Trophoblast cell (in vitro differentiated cells and primary cell): Measurements from ENCODE around the gene SLC15A3.

Experiments
- DNase-seq, 2 donors: peaks; one replicate each; pipeline ENCODE4 v3.0.0-alpha.2; 2016
- H2AFZ ChIP-seq: 2 replicates; pipeline ENCODE4 v1.6.1; 2013; ENCODE audit warnings: low read length, moderate library complexity, mild to moderate bottlenecking; ENCODE audit not compliant: insufficient read depth, poor library complexity
- H2AK5ac ChIP-seq: 2 replicates; pipeline ENCODE4 v1.6.1; 2013; ENCODE audit warnings: mild to moderate bottlenecking, low read length
- H2BK120ac ChIP-seq: 2 replicates; pipeline ENCODE4 v1.6.1; 2013; ENCODE audit warnings: low read length, mild to moderate bottlenecking, moderate library complexity; ENCODE audit not compliant: insufficient read depth, poor library complexity
- H2BK12ac ChIP-seq: 2 replicates; pipeline ENCODE4 v1.6.1; 2013; ENCODE audit warnings: mild to moderate bottlenecking, low read length, moderate library complexity
- H2BK5ac ChIP-seq: 2 replicates; pipeline ENCODE4 v1.6.1; 2013; ENCODE audit warnings: low read length, low read depth, moderate library complexity, mild to moderate bottlenecking; ENCODE audit not compliant: poor library complexity
- H3K14ac ChIP-seq: 2 replicates; pipeline ENCODE4 v1.6.1; 2013; ENCODE audit warnings: mild to moderate bottlenecking, low read length
- H3K18ac ChIP-seq: 2 replicates; pipeline ENCODE4 v1.6.1; 2013; ENCODE audit warnings: mild to moderate bottlenecking, low read length
- H3K23ac ChIP-seq: 2 replicates; pipeline ENCODE4 v1.6.1; 2013; ENCODE audit warnings: low read length
- H3K27ac ChIP-seq: 2 replicates; pipeline ENCODE4 v1.5.1; 2013; ENCODE audit warnings: low read depth, mild to moderate bottlenecking, inconsistent platforms, low read length, moderate library complexity
- H3K27me3 ChIP-seq: 2 replicates; pipeline ENCODE4 v1.6.1; 2013; ENCODE audit warnings: inconsistent platforms, mild to moderate bottlenecking, low read length, moderate library complexity; ENCODE audit not compliant: insufficient read depth
- H3K36me3 ChIP-seq, 2 experiments: 1 replicate in 1 of 2; 2 replicates in 1 of 2; pipeline ENCODE4 v1.6.1; 2013; ENCODE audit warnings: low read length in 2 of 2, mild to moderate bottlenecking in 2 of 2, moderate library complexity in 1 of 2; ENCODE audit not compliant: insufficient read depth in 2 of 2, control insufficient read depth in 1 of 2
- H3K4ac ChIP-seq: 2 replicates; pipeline ENCODE4 v1.6.1; 2013; ENCODE audit warnings: low read depth, mild to moderate bottlenecking, low read length, moderate library complexity
- H3K4me1 ChIP-seq, 2 experiments: 1 replicate in 1 of 2; 2 replicates in 1 of 2; pipeline ENCODE4 v1.6.1; 2013; ENCODE audit warnings: low read length in 2 of 2, mild to moderate bottlenecking in 2 of 2, moderate library complexity in 1 of 2; ENCODE audit not compliant: insufficient read depth in 2 of 2, control insufficient read depth in 1 of 2
- H3K4me2 ChIP-seq: 2 replicates; pipeline ENCODE4 v1.6.1; 2013; ENCODE audit warnings: inconsistent platforms, mild to moderate bottlenecking, low read length, moderate library complexity
- H3K4me3 ChIP-seq: 2 replicates; pipeline ENCODE4 v1.5.1; 2013; ENCODE audit warnings: mild to moderate bottlenecking, low read depth, low read length, inconsistent platforms
- H3K79me1 ChIP-seq: one replicate; pipeline ENCODE4 v1.6.1; 2013; ENCODE audit warnings: low read length
- H3K79me2 ChIP-seq: 2 replicates; pipeline ENCODE4 v1.6.1; 2013; ENCODE audit warnings: low read length, mild to moderate bottlenecking; ENCODE audit not compliant: control insufficient read depth, insufficient read depth, poor library complexity
- H3K9ac ChIP-seq: 2 replicates; pipeline ENCODE4 v1.6.1; 2013; ENCODE audit warnings: mild to moderate bottlenecking, low read length
- H3K9me3 ChIP-seq: 2 replicates; pipeline ENCODE4 v1.6.1; 2013; ENCODE audit warnings: low read depth, mild to moderate bottlenecking, control low read depth, inconsistent platforms, low read length; ENCODE audit not compliant: insufficient read depth
- H4K12ac ChIP-seq: 2 replicates; pipeline ENCODE4 v1.6.1; 2013; ENCODE audit warnings: low read depth, mild to moderate bottlenecking, low read length, moderate library complexity
- H4K8ac ChIP-seq: 2 replicates; pipeline ENCODE4 v1.6.1; 2013; ENCODE audit warnings: low read depth, mild to moderate bottlenecking, low read length, moderate library complexity
- H4K91ac ChIP-seq: one replicate; pipeline ENCODE4 v1.6.1; 2013; ENCODE audit warnings: low read depth, mild to moderate bottlenecking, low read length, moderate library complexity
- WGBS: extraction: QIAGEN DNeasy Blood & Tissue Kit; methylation state at CpG from one replicate; pipeline ENCODE4 v1.1.7; 2013; ENCODE audit warnings: missing lambda C conversion rate; ENCODE audit not compliant: insufficient read length, insufficient coverage; ENCODE audit errors: extremely low coverage; 5-methylcytosine and 5-hydroxymethylcytosine counted together

The SLC15A3 gene

GRCh38 chr11:60948250-60948649, 3.7 kb downstream of the SLC15A3 start:
- Histone ChIP-seq H3K18ac (no peak overlapping the region), H2AK5ac (no peak overlapping the region), H2BK12ac (no peak overlapping the region), H3K23ac (no peak overlapping the region), H4K91ac (no peak overlapping the region), H3K9me3 (peaks cover 3% of the 10 kb centered on the region), H2BK120ac (no peak overlapping the region), H3K4ac (no peak overlapping the region), H3K79me1 (peaks cover 7% of the 10 kb centered on the region), H3K14ac (no peak overlapping the region), H3K4me2 (no peak overlapping the region), H3K27me3 (peaks cover 13% of the 10 kb centered on the region), H2BK5ac (no peak overlapping the region), H3K36me3 (no peaks in the 10 kb centered on the region), H4K12ac (no peak overlapping the region), H3K4me3 (no peak overlapping the region), H2AFZ (no peak overlapping the region), H3K27ac (no peak overlapping the region), H3K79me2 (no peaks in the 10 kb centered on the region), H3K9ac (no peak overlapping the region), H4K8ac (no peak overlapping the region), H3K4me1 (peaks cover 12 to 16% of the 10 kb centered on the region in 2 experiments)
- no CpG with 5 or more reads among the region's 5 CpGs for WGBS
- DNase-seq, result no peak

- Histone ChIP-seq H3K27ac (no peak overlapping the region), H2BK12ac (no peak overlapping the region), H3K36me3 (no peaks in the 10 kb centered on the region), H3K27me3 (peaks cover 13% of the 10 kb centered on the region), H2AK5ac (no peak overlapping the region), H3K79me1 (peaks cover 8% of the 10 kb centered on the region), H3K18ac (no peak overlapping the region), H4K12ac (no peak overlapping the region), H4K91ac (no peak overlapping the region), H2AFZ (no peak overlapping the region), H3K9me3 (peaks cover 3% of the 10 kb centered on the region), H2BK120ac (no peak overlapping the region), H2BK5ac (no peak overlapping the region), H3K9ac (no peak overlapping the region), H3K79me2 (no peaks in the 10 kb centered on the region), H3K4me2 (no peak overlapping the region), H3K4me3 (no peak overlapping the region), H3K4me1 (peaks cover 15 to 19% of the 10 kb centered on the region in 2 experiments), H3K23ac (no peak overlapping the region), H3K4ac (no peak overlapping the region), H4K8ac (no peak overlapping the region), H3K14ac (no peak overlapping the region)
- DNase-seq, result no peak
- no CpG with 5 or more reads among the region's 2 CpGs for WGBS
These were observed 4.3 kb downstream of the SLC15A3 start for GRCh38 chr11:60947700-60948099.

DNA sequence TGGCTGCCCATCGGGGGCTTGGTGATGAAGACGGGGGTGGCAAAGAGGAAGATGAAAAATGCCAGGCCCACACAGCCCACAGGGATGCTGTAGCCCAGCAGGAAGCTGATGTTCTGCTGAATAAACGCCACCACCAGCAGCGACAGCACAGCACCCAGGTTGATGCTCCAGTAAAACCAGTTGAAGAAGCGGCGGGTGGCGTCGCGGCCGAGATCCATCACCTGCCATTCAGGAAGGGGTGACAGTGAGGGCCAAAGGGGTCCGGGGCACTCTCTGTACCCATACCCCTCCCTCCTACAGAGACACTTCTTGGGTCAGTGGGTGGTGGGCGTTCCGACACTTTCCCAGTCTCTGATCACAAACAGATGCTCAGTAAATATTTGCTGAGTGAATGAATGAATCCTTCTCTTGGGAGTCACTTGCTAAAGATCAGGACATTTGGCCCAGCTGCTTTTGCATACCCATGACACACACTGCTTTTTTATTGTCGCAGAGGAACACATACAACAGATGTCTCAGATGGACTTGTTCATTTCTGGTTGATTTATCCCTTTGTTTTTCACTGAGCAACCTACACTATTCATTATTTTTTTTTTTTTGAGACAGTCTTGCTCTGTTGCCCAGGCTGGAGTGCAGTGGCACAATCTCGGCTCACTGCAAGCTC, 5.2 kb downstream of the SLC15A3 start:
- H3K14ac ChIP-seq, result no peak overlapping the region
- H2BK5ac ChIP-seq, result no peak overlapping the region
- no peak overlapping the region for H3K18ac ChIP-seq
- no peak overlapping the region for H3K27ac ChIP-seq
- no peak overlapping the region for H4K8ac ChIP-seq
- no peak overlapping the region for H2AK5ac ChIP-seq
- H2BK120ac ChIP-seq, result no peak overlapping the region
- H3K9me3 ChIP-seq, result peaks cover 3% of the 10 kb centered on the region
- H3K36me3 ChIP-seq, result no peaks in the 10 kb centered on the region
- H3K79me2 ChIP-seq, result no peaks in the 10 kb centered on the region
- no peak overlapping the region for H3K4me3 ChIP-seq
- peaks cover 14% of the 10 kb centered on the region for H3K79me1 ChIP-seq
- no peak overlapping the region for H3K23ac ChIP-seq
- H4K12ac ChIP-seq, result no peak overlapping the region
- no peak overlapping the region for H4K91ac ChIP-seq
- H3K9ac ChIP-seq, result no peak overlapping the region
- no peak overlapping the region for H3K4me2 ChIP-seq
- H2AFZ ChIP-seq, result no peak overlapping the region
- WGBS, result no CpG with 5 or more reads among the region's 15 CpGs
- peaks cover 22 to 25% of the 10 kb centered on the region in 2 experiments for H3K4me1 ChIP-seq
- H2BK12ac ChIP-seq, result no peak overlapping the region
- H3K27me3 ChIP-seq, result peaks cover 13% of the 10 kb centered on the region
- H3K4ac ChIP-seq, result no peak overlapping the region
- peak in 1 of 2 donors; percentile 67 for DNase-seq

DNA sequence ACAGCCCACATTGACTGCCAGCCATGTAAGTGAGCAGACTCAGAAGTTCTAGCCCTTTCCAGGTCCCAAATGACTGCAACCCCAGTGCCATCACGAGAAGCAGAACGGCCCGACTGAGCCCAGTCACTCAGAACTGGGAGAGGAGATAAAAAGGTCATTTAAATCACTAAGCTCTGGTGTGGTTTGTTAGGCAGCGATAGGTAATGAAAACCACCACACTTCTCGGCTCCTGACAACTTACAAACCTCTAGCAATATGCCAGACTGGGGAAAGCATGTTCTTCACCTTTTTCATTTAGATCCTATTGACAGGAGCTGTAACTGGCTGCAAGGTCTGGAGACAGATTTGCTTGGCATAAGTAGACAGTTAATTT, 6.7 kb downstream of the SLC15A3 start:
- Histone ChIP-seq H3K79me2 (no peaks in the 10 kb centered on the region), H3K27ac (no peak overlapping the region), H3K4me3 (no peak overlapping the region), H2BK120ac (no peak overlapping the region), H3K27me3 (no peaks in the 10 kb centered on the region), H4K8ac (no peak overlapping the region), H3K4me1 (peaks cover 17 to 18% of the 10 kb centered on the region in 2 experiments), H2BK5ac (no peak overlapping the region), H2AK5ac (no peak overlapping the region), H3K79me1 (peaks cover 11% of the 10 kb centered on the region), H3K23ac (no peak overlapping the region), H3K4ac (no peak overlapping the region), H4K12ac (no peak overlapping the region), H3K9me3 (no peaks in the 10 kb centered on the region), H3K18ac (no peak overlapping the region), H3K14ac (no peak overlapping the region), H3K36me3 (no peaks in the 10 kb centered on the region), H2BK12ac (no peak overlapping the region), H4K91ac (no peak overlapping the region), H3K9ac (no peak overlapping the region), H3K4me2 (no peak overlapping the region), H2AFZ (no peak overlapping the region)
- no peak for DNase-seq
- no CpG with 5 or more reads among the region's 5 CpGs for WGBS
